Activated CD4-positive, alpha-beta T cell treated with anti-CD3 and anti-CD28 coated beads for 24 hours (primary cell): Measurements from ENCODE around the gene CASP4.
"Not testable (repeated sequence)": the region's sequence is repeated elsewhere in the genome, so short reads cannot be mapped to it uniquely, and the experiment has no call there.

Experiments
- DNase-seq, 2 donors: peaks; one replicate each; pipeline ENCODE4 v3.0.0-alpha.2; 2020; ENCODE audit warnings: low read depth in 2 of 2

The CASP4 gene

DNA sequence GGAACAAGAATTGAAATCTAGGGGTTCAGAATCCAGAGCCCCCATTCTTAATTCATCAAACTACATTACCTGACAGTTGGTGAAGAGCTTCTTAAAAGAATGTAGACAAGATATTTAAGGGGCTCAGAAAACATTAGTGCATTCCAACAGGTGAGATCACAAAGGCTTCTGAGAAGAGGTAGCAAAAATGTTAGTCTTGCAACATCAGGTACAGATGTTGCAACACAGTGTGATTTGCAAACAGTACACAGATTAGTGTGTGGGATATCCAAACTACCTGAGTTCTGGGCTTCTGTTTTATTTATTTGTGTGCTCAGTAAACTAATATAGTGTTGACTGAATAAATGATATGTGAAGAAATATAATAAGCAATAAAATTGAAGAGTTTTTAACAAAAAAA, 11.8 kb downstream of the CASP4 start:
- no peak for DNase-seq

GRCh38 chr11:104946907-104947306, 21.5 kb downstream of the CASP4 start:
- DNase-seq, result peak in 1 of 2 donors; percentile 39

GRCh38 chr11:104944076-104944475, 24.3 kb downstream of the CASP4 start:
- DNase-seq, result no peak

DNA sequence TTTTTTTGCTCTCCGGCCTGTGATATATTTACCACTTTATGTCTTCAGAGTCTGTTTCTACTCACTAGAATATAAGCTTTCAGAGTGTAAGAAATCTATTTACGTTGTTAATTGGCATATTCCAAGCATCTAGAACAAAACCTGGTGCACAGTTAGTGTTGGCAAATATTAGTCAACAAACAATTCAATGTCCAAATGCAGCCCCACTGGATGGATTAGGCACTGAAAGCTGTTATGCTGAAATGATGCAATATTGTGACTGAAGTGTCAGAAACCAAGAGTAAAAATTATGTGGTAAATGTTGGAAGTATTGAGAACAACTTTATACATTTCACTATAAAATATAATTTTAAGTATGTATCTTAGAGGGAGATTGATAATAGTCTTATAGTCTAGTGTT, 24.8 kb downstream of the CASP4 start:
- DNase-seq, result no peak

DNA sequence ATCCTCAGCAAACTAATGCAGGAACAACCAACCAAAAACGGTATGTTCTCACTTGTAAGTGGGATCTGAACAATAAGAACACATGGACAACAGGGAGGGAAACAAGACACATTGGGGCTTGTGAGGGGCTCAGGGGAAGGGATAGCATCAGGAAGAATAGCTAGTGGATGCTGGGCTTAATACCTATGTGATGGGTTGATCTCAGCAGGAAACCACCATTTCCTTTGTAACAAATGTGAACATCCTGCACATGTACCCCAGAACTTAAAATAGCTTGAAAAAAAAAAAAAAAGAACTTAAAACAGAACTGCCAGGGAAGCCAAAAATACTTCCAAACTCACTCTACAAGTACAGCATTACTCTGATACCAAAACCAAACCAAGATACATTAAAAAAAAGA, 33.8 kb downstream of the CASP4 start:
- no peak for DNase-seq

DNA sequence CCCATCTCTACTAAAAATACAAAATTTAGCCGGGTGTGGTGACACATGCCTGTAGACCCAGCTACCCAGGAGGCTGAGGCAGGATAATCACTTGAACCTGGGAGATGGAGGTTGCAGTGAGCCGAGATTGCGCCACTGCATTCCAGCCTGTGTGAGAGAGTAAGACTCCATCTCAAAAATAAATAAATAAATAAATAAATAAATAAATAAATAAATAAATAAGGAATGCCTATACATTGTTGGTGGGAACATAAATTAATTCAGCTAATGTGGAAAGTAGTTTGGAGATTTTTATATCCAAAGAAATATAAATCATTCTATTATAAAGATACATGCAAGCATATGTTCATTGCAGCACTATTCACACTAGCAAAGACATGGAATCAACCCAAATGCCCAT, 34.3 kb downstream of the CASP4 start:
- not testable (repeated sequence) for DNase-seq

GRCh38 chr11:104928811-104929210, 39.6 kb downstream of the CASP4 start:
- no peak for DNase-seq

DNA sequence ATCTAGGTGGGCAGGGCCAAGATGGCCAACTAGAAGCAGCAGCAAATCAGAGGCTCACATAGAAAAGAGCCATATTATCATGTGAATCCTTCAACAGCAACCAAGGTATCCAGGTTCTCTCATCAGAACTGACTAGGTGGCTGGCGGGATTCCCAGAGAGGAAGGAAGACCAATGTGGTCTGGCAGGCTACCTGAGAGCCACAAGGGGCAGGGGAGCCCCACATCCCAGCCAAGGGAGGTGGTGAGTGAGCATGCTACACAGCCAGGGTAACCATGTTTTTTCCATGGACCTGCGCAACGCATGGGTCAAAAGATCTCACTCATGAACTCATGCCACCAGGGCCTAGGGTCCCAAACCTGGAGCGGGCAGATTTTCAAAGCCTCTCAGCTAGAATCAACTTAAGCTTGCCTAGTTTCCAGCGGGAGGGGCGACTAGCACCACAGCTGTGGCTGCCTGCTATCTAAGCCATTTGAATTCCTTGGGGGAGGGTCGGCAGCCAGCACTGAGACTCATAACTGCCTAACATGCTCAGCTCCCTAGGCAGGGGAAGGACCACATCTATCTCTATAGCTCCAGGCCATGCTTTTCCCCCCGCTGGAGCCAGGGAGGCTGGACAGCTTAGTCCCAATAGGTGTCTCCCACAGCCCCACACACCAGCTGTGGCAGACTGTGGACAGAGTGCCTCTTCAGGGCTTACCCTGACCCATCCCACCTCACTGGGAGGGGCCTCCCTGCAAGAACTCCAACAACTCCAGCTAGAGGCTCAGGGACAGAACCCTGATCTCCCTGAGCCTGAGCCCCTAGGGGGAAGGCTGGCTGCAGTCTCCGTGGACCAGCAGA, 41.4 kb downstream of the CASP4 start:
- no peak for DNase-seq

DNA sequence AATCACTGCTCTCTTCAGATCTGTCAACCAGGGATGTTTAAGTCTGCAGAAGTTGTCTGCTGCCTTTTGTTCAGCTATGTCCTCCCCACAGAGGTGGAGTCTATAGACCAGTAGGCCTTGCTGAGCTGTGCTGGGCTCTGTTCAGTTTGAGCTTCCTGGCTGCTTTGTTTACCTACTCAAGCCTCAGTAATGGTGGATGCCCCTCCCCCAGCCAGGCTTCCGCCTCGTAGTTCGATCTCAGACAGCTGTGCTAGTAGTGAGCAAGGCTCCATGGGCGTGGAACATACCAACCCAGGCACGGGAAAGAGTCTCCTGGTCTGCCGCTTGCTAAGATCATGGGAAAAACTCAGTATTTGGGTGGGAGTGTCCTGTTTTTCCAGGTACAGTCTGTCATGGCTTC, 42.5 kb downstream of the CASP4 start:
- no peak for DNase-seq

GRCh38 chr11:104918113-104918824, 50.1 kb downstream of the CASP4 start:
- DNase-seq, result no peak

DNA sequence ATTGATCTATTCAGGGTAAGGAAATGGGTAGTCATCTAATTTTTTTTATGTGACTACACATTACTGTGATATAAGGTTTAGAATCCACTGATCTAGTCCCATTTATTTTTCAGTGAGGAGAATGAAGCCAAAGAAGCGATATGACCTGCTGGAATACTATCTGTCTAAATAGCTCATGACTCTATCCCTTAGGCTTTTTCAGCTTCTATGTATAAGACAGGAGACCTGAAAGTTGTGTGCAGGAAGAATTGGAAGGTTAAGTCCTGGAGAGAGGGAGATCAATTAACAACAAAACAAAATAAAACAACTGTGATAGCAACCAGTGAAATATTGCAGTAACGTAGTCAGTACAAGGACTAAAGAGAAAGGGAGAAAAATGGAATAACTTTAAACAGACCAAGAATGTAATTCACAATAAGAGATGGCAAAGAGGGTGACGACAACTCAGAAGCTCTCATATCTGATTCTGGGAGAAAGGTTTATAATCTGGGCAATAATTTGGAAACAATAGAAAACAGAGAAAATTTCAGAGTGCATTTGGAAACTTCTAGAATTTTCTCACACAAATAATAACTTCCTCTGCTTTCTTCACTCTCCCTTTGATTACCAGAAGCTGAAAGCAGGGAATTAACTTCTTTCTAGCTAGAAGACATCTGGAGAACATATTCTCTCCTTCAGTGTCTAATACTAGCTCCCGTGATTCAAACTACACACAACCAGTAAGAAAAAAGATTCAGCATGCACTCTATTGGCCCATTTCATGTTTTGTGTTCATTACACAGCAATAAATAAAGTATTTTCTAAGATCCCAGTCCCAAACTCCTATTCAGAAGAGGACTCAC, 50.9 kb downstream of the CASP4 start:
- DNase-seq, result no peak

DNA sequence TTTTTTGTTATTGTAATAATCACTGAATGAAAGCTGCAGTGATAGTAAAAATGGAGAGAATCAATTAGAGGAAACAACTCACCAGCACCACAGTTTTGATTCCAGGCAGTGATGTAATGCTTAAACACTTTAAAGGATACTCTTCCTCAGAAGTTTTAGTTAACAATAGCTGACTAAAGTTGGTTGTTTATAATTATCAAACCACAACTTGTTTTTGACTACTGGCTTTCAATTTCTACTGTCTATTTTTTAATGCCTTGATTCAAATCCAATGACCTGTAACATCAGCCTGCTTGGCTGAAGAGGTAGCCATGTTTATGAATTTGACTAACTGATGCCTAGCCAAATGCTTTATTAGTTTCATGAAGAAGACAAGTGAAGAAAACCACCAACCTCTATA, 51.9 kb downstream of the CASP4 start:
- DNase-seq, result no peak

- DNase-seq, result no peak
Measured at GRCh38 chr11:104912102-104912501, 56.3 kb downstream of the CASP4 start.

DNA sequence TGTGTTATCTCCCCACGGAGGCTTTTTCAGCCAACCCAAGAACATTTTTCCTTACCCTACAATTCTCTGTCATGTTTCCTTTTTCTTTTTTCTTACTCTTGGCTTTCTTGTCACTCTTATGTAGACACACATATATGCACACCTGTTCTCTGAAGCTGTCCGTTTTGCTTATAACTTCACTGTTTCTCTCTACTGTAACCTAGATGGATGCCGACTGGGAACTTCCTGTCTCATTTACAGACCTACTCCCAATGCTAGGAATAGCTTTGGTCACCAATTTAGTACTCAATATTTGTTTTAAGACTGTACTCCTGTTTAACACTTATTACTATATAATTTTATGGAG, 60.2 kb downstream of the CASP4 start:
- no peak for DNase-seq

- no peak for DNase-seq
Measured at GRCh38 chr11:104907521-104908185, 60.7 kb downstream of the CASP4 start.

- DNase-seq, result no peak
Measured at GRCh38 chr11:104905271-104905670, 63.1 kb downstream of the CASP4 start.

DNA sequence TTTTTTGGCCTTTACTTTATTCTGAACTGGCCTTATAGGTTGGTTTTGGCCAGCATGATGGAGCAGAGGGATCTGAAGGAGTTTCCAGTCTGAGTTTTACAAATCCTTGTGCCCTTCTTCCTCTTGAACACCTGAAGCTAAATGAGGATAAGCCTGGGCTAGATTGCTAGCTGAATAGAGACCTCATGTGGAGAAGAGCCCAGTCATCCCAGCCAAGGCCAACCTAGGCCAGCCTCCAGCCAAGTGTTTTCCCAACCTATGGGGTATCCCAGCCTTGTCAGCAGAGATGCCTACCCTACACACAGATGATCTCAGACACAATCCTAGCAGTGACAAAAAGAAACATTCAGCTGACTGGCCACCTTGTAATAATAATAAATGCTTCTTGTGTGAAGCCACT, 69.1 kb downstream of the CASP4 start:
- DNase-seq, result no peak

DNA sequence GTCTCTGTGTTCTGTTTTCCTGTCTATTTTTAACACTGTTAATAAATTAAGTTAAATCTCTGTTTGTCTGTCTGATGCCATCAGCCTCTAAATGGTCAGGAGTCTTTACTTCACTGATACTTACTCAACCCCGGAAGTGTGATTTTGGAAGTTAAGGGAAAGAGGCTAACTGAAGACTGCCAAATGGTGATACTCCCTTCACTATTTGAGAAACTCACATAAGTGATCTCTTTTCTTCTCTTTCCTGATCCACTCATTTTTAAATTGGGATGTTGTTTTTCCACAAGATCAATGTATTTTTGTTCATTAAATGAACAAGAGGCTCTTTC, 69.7 kb downstream of the CASP4 start:
- DNase-seq, result no peak

DNA sequence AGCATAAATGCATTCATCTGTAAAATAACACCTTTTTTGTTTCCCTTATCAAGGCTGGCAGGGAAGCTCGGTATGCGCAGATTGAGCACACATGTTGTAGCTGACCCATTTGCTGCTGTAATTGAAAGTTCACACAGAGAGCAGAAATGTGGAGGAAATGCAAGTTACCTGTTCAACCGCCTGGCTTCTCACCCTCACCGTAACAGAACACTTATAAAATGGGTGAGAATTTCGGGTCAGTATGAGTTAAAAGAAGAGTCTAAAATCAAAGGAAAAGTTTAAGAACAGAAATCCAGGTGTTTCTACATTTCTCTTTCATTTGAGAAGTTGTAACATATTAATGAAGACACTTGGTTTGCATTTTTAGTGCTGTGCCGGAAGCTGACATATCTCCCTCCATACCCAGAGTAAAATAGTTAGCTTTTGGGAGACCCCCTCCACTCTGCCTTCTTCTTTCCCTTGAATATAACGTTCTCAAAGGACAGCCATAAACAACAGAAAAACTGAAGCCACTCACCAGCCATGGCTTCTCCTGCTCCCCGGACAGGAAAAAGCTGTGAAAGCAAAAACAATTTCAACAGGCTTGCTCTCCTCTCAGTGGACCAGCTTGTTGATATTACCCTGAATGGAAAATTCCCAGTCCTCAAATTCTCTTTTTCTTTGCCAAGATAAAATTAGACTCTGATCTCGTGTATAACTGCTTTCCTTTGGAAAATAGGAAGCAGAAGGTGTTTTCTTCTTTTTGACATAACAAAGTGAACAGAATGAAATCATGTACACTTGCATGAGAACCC, 70.3 kb downstream of the CASP4 start, which contains the start of gene CASP12:
CASP12 (minus strand) TSS at position 570 of the 794 bp plus-strand sequence.
- DNase-seq, result no peak

- DNase-seq, result no peak
Measured at GRCh38 chr11:104895634-104896033, 72.7 kb downstream of the CASP4 start.

GRCh38 chr11:104893876-104894275, 74.5 kb downstream of the CASP4 start:
- DNase-seq, result no peak
